Transverse colon (tissue), 4 donors: ENCODE results near the gene SOX5.

ENCODE experiments used
- CTCF ChIP-seq, 5 experiments: fragments of 200-600 bp in 3 of 5; fragments of 450-650 bp in 2 of 5; sonication (generic) in 3 of 5; IDR thresholded peaks; 1 replicate in 2 of 5; 2 replicates in 3 of 5; pipeline ENCODE4 v1.5.1; 2016 to 2017; ENCODE audit warnings: antibody characterized with exemption in 5 of 5, inconsistent platforms in 3 of 5, mild to moderate bottlenecking in 2 of 5, moderate library complexity in 1 of 5
- POLR2A ChIP-seq: fragments of 450-650 bp; IDR thresholded peaks from one replicate; pipeline ENCODE4 v1.6.1; 2016; ENCODE audit warnings: antibody characterized with exemption, mild to moderate bottlenecking, moderate library complexity
- POLR2AphosphoS5 ChIP-seq, 3 donors: sonication (generic); formaldehyde crosslinking; IDR thresholded peaks; one replicate each; pipeline ENCODE4 v1.6.1; 2016; ENCODE audit warnings: antibody characterized with exemption in 3 of 3

GRCh38 chr12:23729359-23729758, 220.1 kb downstream of the SOX5 start:
- TF ChIP-seq POLR2A: no peak
- TF ChIP-seq CTCF (IDR thresholded peaks at IDR 0.05): no peak
- no peak for TF ChIP-seq POLR2AphosphoS5 (IDR thresholded peaks at IDR 0.05)
